ENCODE measurements around the gene MYOC.

DNA sequence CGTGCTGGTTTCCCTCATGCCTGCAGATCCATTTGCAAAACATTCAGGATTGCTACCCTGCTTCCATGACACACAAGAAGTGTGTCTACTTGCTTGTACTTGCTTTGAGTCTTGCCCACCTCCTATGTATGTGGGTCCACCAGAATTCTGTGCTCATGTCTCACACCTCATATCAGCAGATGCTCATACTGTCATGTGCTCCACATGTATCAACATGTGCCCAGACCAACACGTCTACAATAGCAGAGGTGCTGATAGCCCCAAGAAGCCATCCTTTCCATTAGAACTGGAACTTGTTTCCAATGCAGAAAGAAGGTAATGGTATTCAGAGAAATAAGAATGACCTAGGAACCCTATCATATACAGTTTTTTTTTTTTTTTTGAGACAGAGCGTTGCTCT is 27.9 kb upstream of the MYOC start:
- TF ChIP-seq, protein P1, sequence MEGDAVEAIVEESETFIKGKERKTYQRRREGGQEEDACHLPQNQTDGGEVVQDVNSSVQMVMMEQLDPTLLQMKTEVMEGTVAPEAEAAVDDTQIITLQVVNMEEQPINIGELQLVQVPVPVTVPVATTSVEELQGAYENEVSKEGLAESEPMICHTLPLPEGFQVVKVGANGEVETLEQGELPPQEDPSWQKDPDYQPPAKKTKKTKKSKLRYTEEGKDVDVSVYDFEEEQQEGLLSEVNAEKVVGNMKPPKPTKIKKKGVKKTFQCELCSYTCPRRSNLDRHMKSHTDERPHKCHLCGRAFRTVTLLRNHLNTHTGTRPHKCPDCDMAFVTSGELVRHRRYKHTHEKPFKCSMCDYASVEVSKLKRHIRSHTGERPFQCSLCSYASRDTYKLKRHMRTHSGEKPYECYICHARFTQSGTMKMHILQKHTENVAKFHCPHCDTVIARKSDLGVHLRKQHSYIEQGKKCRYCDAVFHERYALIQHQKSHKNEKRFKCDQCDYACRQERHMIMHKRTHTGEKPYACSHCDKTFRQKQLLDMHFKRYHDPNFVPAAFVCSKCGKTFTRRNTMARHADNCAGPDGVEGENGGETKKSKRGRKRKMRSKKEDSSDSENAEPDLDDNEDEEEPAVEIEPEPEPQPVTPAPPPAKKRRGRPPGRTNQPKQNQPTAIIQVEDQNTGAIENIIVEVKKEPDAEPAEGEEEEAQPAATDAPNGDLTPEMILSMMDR (IDR thresholded peaks at IDR 0.05; ENCODE audit: borderline replicate concordance, extremely low read depth, low read length, poor library complexity, severe bottlenecking), result no peak
- no peak for TF ChIP-seq EZH2 (IDR thresholded peaks at IDR 0.05; ENCODE audit: borderline replicate concordance, low read depth, low read length, severe bottlenecking)

Measured in DND-41 (cell line).